SIG-M5 treated with dmso at 0.1 percent for 504 hours (cell line): ENCODE measurements around the gene MEF2B.
"Not testable (repeated sequence)": the region's sequence is repeated elsewhere in the genome, so short reads cannot be mapped to it uniquely, and the experiment has no call there.

ENCODE experiments used
- DNase-seq: peaks from one replicate; lab custom pipeline; 2025; ENCODE audit not compliant: unreplicated experiment; lab: John Stamatoyannopoulos, UW

The MEF2B gene

GRCh38 chr19:19157808-19158207, 12.3 kb downstream of the MEF2B start:
- DNase-seq: no peak

GRCh38 chr19:19155495-19156219, 14.4 kb downstream of the MEF2B start:
- no peak for DNase-seq

GRCh38 chr19:19154768-19155494, 15.1 kb downstream of the MEF2B start:
- DNase-seq: no peak

- no peak for DNase-seq
Measured at GRCh38 chr19:19152668-19153384, 17.2 kb downstream of the MEF2B start.

- no peak for DNase-seq
Measured at GRCh38 chr19:19151418-19151817, 18.6 kb downstream of the MEF2B start.

GRCh38 chr19:19149435-19149834, 20.6 kb downstream of the MEF2B start:
- no peak for DNase-seq

GRCh38 chr19:19148504-19148903, 21.6 kb downstream of the MEF2B start:
- not testable (repeated sequence) for DNase-seq

GRCh38 chr19:19147344-19147743, 22.7 kb downstream of the MEF2B start:
- DNase-seq: no peak

GRCh38 chr19:19146865-19147264, 23.2 kb downstream of the MEF2B start:
- no peak for DNase-seq

- DNase-seq: peak; percentile 35
Measured at GRCh38 chr19:19145684-19146608, 24.1 kb downstream of the MEF2B start.

- no peak for DNase-seq
Measured at GRCh38 chr19:19145281-19145680, 24.8 kb downstream of the MEF2B start.

- no peak for DNase-seq
Measured at GRCh38 chr19:19142347-19142746, 27.7 kb downstream of the MEF2B start.

GRCh38 chr19:19140476-19140875, 29.6 kb downstream of the MEF2B start:
- no peak for DNase-seq

- DNase-seq: no peak
Measured at GRCh38 chr19:19139876-19140229, 30.2 kb downstream of the MEF2B start.

GRCh38 chr19:19138109-19138981, 31.7 kb downstream of the MEF2B start, which contains the start of gene TMEM161A:
Gene TMEM161A, minus strand, starts transcription at chr19:19138478. Its CDS starts 50 bp downstream, at chr19:19138428.
- DNase-seq: peak; percentile 96

- DNase-seq: no peak
Measured at GRCh38 chr19:19137556-19138108, 32.4 kb downstream of the MEF2B start.

- DNase-seq: not testable (repeated sequence)
Measured at GRCh38 chr19:19135713-19136112, 34.4 kb downstream of the MEF2B start.

GRCh38 chr19:19134687-19135158, 35.3 kb downstream of the MEF2B start:
- DNase-seq: no peak

- DNase-seq: no peak
Measured at GRCh38 chr19:19133985-19134384, 36.1 kb downstream of the MEF2B start.
